ENCODE measurements around the gene RB1.

DNA sequence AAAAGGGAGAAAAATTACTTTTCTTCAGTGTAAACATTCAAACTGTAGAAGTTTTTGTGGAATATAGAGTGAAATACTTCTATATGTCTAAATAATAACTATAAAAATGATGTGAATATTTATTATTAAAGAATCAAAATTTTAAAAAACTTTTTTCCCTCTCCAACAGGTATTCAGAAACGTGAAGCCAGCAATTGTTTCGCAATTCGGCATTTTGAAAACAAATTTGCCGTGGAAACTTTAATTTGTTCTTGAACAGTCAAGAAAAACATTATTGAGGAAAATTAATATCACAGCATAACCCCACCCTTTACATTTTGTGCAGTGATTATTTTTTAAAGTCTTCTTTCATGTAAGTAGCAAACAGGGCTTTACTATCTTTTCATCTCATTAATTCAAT, 42.6 kb upstream of the RB1 start:
- TF ChIP-seq, protein P1, sequence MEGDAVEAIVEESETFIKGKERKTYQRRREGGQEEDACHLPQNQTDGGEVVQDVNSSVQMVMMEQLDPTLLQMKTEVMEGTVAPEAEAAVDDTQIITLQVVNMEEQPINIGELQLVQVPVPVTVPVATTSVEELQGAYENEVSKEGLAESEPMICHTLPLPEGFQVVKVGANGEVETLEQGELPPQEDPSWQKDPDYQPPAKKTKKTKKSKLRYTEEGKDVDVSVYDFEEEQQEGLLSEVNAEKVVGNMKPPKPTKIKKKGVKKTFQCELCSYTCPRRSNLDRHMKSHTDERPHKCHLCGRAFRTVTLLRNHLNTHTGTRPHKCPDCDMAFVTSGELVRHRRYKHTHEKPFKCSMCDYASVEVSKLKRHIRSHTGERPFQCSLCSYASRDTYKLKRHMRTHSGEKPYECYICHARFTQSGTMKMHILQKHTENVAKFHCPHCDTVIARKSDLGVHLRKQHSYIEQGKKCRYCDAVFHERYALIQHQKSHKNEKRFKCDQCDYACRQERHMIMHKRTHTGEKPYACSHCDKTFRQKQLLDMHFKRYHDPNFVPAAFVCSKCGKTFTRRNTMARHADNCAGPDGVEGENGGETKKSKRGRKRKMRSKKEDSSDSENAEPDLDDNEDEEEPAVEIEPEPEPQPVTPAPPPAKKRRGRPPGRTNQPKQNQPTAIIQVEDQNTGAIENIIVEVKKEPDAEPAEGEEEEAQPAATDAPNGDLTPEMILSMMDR (IDR thresholded peaks at IDR 0.05), result no peak
- TF ChIP-seq POLR2A (IDR thresholded peaks at IDR 0.05) (no peak), POLR2AphosphoS5 (IDR thresholded peaks at IDR 0.05) (no peak)
